ENCODE data around the gene ATAD3C.

ATAD3C gene

DNA sequence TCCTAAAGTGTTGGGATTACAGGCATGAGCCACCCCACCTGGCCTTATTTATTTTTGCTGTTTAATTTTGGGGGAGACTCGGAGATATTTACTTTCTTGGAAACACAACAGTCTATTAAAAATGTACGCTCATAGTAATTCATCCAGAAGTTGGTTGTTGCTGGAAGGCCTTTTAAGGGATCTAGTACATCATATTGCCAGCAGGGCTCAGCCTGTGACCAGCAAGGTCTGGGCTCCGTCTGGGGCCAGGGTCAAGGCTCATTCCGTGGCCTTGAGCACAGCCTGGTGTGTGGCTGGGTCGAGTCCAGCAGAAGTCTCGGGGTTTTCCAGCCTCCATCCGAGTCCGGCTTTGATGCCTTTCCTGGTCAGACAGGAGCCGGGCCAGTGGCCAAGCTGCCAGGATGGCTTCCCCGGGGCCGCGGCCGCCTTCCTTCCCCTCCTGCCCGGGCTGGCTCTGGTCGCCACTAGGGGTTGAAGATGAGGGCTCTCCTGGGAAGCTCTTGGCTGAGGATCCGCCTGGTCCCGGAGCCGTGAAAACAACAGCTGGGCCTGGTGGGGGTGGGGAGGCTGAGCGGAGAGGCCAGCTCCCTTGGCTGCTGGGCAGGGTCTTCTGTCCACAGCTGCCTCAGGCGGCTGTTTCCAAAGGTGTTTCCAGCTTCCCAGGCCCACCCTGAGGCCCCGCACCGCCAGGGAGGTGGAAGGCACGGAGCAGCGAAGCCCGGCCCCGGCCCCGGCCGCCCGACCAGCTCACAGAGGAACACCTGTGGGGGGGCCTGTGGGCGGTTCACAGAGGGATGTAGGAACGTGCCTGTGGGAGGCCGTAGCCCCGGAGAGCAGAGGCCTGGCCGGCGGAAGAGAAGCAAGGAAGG is 19.1 kb upstream of the ATAD3C start:
- FAIRE-seq (no peak), DNase-seq (ENCODE audit: insufficient read length, low spot score) (peak; percentile 76)
- no peak for TF ChIP-seq CTCF (IDR thresholded peaks at IDR 0.05; ENCODE audit: insufficient read depth, missing control alignments)

- no peak for FAIRE-seq
- DNase-seq (ENCODE audit: insufficient read length, low spot score), result peak; percentile 7
- no peak for TF ChIP-seq CTCF (IDR thresholded peaks at IDR 0.05; ENCODE audit: insufficient read depth, missing control alignments)
These were observed 18.3 kb upstream of the ATAD3C start for GRCh38 chr1:1430992-1431844.

DNA sequence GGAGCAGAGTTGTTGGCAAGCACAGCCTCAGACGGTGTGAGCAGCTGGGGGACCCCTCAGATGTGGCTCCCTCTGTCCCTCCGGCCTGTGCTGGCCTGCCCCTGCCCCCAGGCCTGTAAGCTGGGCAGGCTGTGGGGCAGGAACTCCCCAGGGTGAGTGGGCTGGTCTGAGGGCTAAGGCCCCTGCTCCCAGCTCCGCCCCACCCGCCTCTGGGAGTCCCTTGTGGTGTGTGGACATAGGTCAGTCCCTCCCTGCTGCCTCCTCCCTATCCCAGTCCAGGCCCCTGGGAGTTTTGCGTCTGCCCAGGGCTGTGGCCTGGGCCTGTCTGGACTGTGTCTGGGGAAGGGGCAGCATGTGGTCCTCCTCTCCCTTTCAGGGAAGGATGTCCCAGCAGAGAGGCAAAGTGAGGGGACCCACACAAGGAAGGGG is 17.6 kb upstream of the ATAD3C start:
- FAIRE-seq (no peak), DNase-seq (ENCODE audit: insufficient read length, low spot score) (peak; percentile 3)
- no peak for TF ChIP-seq CTCF (IDR thresholded peaks at IDR 0.05; ENCODE audit: insufficient read depth, missing control alignments)

- FAIRE-seq, result no peak
- no peak for TF ChIP-seq CTCF (IDR thresholded peaks at IDR 0.05; ENCODE audit: insufficient read depth, missing control alignments)
- DNase-seq (ENCODE audit: insufficient read length, low spot score), result no peak
These were observed 17.1 kb upstream of the ATAD3C start for GRCh38 chr1:1432274-1432950.

DNA sequence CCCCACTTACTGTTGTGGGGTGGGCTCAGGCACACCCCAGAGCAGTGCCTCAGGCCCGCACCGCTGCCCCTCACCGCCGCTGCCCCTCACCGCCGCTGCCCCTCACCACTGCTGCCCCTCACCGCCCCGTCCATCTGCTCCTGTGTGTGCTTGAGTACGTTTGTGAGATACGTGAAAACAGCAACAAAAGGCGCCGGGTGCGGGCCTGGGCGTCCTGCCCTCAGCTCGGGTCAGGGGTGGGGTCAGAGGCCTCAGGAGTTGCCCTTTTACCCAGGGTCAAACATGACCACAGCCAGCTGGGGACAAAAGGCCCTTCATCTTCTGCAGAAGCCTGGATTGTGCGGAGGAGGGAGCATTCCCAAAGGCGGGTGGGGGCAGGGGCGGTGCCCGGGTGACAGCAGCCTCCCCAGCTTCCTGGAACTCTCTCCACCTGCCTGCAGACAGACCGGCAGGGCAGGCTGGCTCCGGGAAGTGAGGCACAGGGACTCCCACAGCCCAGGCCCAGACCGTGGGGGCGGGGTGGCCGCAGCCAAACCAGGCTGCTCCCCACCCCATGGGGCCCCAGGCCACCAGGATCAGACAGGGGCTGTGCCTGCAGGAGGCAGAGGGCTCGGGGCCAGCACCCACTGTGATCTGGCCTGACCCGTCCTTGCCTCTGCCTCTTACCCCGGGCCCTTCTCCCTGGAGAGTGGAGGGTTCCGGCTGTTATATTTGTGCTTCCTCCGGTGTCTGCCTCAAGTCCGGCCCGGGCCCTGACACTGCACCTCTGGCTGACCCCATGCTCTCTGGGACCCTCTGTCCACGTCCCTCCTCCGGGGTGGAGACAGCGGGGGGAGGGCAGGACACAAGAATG is 16.3 kb upstream of the ATAD3C start:
- DNase-seq (ENCODE audit: insufficient read length, low spot score), result peak; percentile 5
- TF ChIP-seq CTCF (IDR thresholded peaks at IDR 0.05; ENCODE audit: insufficient read depth, missing control alignments), result no peak
- no peak for FAIRE-seq

DNA sequence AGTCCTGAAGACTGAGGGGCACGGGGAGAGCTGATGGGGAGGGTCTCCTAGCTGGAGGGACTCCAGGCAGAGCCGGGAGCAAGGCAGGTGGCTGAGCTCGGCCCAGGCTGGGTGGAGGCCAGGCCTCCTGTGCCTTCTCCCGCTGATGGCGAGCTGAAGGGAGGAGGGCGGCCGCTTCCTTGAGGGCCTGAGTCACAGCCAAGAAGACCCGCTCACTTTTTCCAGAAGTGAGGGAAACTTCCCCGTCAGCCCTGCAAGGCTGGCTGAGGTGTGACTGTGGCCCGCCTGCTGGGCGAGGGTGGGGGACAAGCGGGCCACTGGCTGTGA is 15.7 kb upstream of the ATAD3C start:
- no peak for TF ChIP-seq CTCF (IDR thresholded peaks at IDR 0.05; ENCODE audit: insufficient read depth, missing control alignments)
- no peak for DNase-seq (ENCODE audit: insufficient read length, low spot score)
- FAIRE-seq, result no peak

Measured in D721Med (cell line).